Measurements from ENCODE around the gene SPATA17. TPM values are rescaled to one million over a fixed set of nuclear protein-coding genes. Genes with fewer than 3 reads are reported as not detected.

SPATA17 gene
- total RNA-seq, 1 experiment from 2014 or later, result not detected

GRCh38 chr1:217747156-217747769 lies 116.1 kb downstream of the SPATA17 start:
- DNase-seq (ENCODE audit: low spot score), result peak; percentile 46
- CTCF ChIA-PET, result no interaction called here
- intact Hi-C loops (cut with micrococcal nuclease; ENCODE audit: unreplicated experiment), result loop anchor here (10.0 kb wide), 1 partner anchor 1752 kb away; no protein-coding TSS in a partner anchor

GRCh38 chr1:217769768-217770167 lies 138.6 kb downstream of the SPATA17 start:
- Histone ChIP-seq H3K4me3 (ENCODE audit: low read depth, low read length, poor library complexity, severe bottlenecking) (no peak overlapping the region), H3K27me3 (replicated peaks; ENCODE audit: insufficient read depth, low read depth, low read length, poor library complexity) (no peaks in the 10 kb centered on the region), H3K27ac (ENCODE audit: low read depth, low read length, poor library complexity, severe bottlenecking) (no peak overlapping the region), H3K9me3 (ENCODE audit: low read depth, low read length, poor library complexity, severe bottlenecking) (no peaks in the 10 kb centered on the region), H3K36me3 (ENCODE audit: insufficient read depth, low read length, poor library complexity, severe bottlenecking) (no peaks in the 10 kb centered on the region), H3K4me1 (ENCODE audit: insufficient read depth, low read length, poor library complexity, severe bottlenecking) (no peaks in the 10 kb centered on the region)
- no TSS peak for BruUV-seq (replicated peaks)
- POLR2A ChIA-PET (ENCODE audit: low non-redundant PET), result no interaction called here
- DNase-seq (ENCODE audit: low spot score), result no peak
- intact Hi-C loops (cut with micrococcal nuclease; ENCODE audit: unreplicated experiment), result no loop called here
- TF ChIP-seq CTCF (conservative IDR thresholded peaks at IDR 0.05; ENCODE audit: low read depth, low read length) (no peak), EZH2 (IDR thresholded peaks at IDR 0.05; ENCODE audit: borderline replicate concordance, low read depth, low read length, poor library complexity, severe bottlenecking) (no peak)
- CTCF ChIA-PET, result no interaction called here

More at GRCh38 chr1:217747156-217747769, 116.1 kb downstream of the SPATA17 start:
- Histone ChIP-seq H3K27ac (ENCODE audit: low read depth, low read length, poor library complexity, severe bottlenecking) (no peak overlapping the region), H3K36me3 (ENCODE audit: insufficient read depth, low read length, poor library complexity, severe bottlenecking) (no peaks in the 10 kb centered on the region), H3K4me1 (ENCODE audit: insufficient read depth, low read length, poor library complexity, severe bottlenecking) (no peaks in the 10 kb centered on the region), H3K4me3 (ENCODE audit: low read depth, low read length, poor library complexity, severe bottlenecking) (no peak overlapping the region), H3K9me3 (ENCODE audit: low read depth, low read length, poor library complexity, severe bottlenecking) (no peaks in the 10 kb centered on the region), H3K27me3 (replicated peaks; ENCODE audit: insufficient read depth, low read depth, low read length, poor library complexity) (no peaks in the 10 kb centered on the region)
- BruUV-seq (replicated peaks), result no TSS peak
- TF ChIP-seq CTCF (conservative IDR thresholded peaks at IDR 0.05; ENCODE audit: low read depth, low read length), result peak; percentile 83
- TF ChIP-seq EZH2 (IDR thresholded peaks at IDR 0.05; ENCODE audit: borderline replicate concordance, low read depth, low read length, poor library complexity, severe bottlenecking), result no peak
- POLR2A ChIA-PET (ENCODE audit: low non-redundant PET), result no interaction called here

- intact Hi-C loops (cut with micrococcal nuclease; ENCODE audit: unreplicated experiment), result no loop called here
- CTCF ChIA-PET, result no interaction called here
Measured at GRCh38 chr1:217770918-217771317, 139.8 kb downstream of the SPATA17 start.

More at GRCh38 chr1:217770918-217771317, 139.8 kb downstream of the SPATA17 start:
- POLR2A ChIA-PET (ENCODE audit: low non-redundant PET), result no interaction called here
- no TSS peak for BruUV-seq (replicated peaks)
- no peak for TF ChIP-seq EZH2 (IDR thresholded peaks at IDR 0.05; ENCODE audit: borderline replicate concordance, low read depth, low read length, poor library complexity, severe bottlenecking)
- no peak for TF ChIP-seq CTCF (conservative IDR thresholded peaks at IDR 0.05; ENCODE audit: low read depth, low read length)
- H3K27ac ChIP-seq (ENCODE audit: low read depth, low read length, poor library complexity, severe bottlenecking), result no peak overlapping the region
- H3K36me3 ChIP-seq (ENCODE audit: insufficient read depth, low read length, poor library complexity, severe bottlenecking), result no peaks in the 10 kb centered on the region
- no peak overlapping the region for H3K4me3 ChIP-seq (ENCODE audit: low read depth, low read length, poor library complexity, severe bottlenecking)
- H3K4me1 ChIP-seq (ENCODE audit: insufficient read depth, low read length, poor library complexity, severe bottlenecking), result no peaks in the 10 kb centered on the region
- no peak for DNase-seq (ENCODE audit: low spot score)
- no peaks in the 10 kb centered on the region for H3K9me3 ChIP-seq (ENCODE audit: low read depth, low read length, poor library complexity, severe bottlenecking)
- H3K27me3 ChIP-seq (replicated peaks; ENCODE audit: insufficient read depth, low read depth, low read length, poor library complexity), result no peaks in the 10 kb centered on the region

Data from A673 (cell line).